SK-N-SH (cell line): ENCODE data around the gene ZNF555. TPM values are rescaled to one million over a fixed set of nuclear protein-coding genes. Genes with fewer than 3 reads are reported as not detected.

Experiments
- CTCF ChIA-PET: fragments of 300-600, 350-600 bp; formaldehyde crosslinking; extraction: SDS; loops from one replicate; lab custom pipeline; 2021; lab: Yijun Ruan, JAX
- POLR2A ChIA-PET: fragments of 350-600 bp; sonication (Branson Sonifier 250); formaldehyde crosslinking; extraction: SDS; loops from one replicate; lab custom pipeline; 2020; ENCODE audit warnings: antibody characterized with exemption, inconsistent platforms; lab: Yijun Ruan, JAX
- DNase-seq: peaks from one replicate; pipeline ENCODE4 v3.0.0; 2012
- H2AFZ ChIP-seq: fragments of 200-600 bp; sonication (generic); 2 replicates; pipeline ENCODE4 v1.8.1; 2016; ENCODE audit warnings: antibody characterized with exemption, mild to moderate bottlenecking, low read depth
- H3F3A ChIP-seq: fragments of 200-600 bp; sonication (generic); replicated peaks from 2 replicates; pipeline ENCODE3; 2016; ENCODE audit warnings: antibody characterized with exemption, mild to moderate bottlenecking; ENCODE audit not compliant: insufficient read depth
- H3K27ac ChIP-seq, 2 experiments: fragments of 200-500 bp in 1 of 2; fragments of 200-600 bp in 1 of 2; sonication (Bioruptor generic) in 1 of 2; sonication (generic), shearing (Covaris generic) in 1 of 2; 2 replicates each; pipeline versions ENCODE4 v1.5.1 to v1.6.1; 2014 to 2016; ENCODE audit warnings: low read depth in 2 of 2, inconsistent platforms in 1 of 2, low read length in 1 of 2, mild to moderate bottlenecking in 1 of 2, mixed read lengths in 1 of 2
- H3K27me3 ChIP-seq: fragments of 200-600 bp; sonication (generic), shearing (Covaris generic); 2 replicates; pipeline ENCODE4 v1.6.1; 2016; ENCODE audit warnings: mixed run types; ENCODE audit not compliant: insufficient read depth
- H3K36me3 ChIP-seq, 2 experiments: fragments of 200-500 bp in 1 of 2; fragments of 200-600 bp in 1 of 2; sonication (Bioruptor generic) in 1 of 2; sonication (generic) in 1 of 2; replicated peaks in 1 of 2; 2 replicates each; pipeline versions ENCODE3 to v1.5.1; 2014 to 2016; ENCODE audit warnings: low read length in 1 of 2, mild to moderate bottlenecking in 1 of 2; ENCODE audit not compliant: insufficient read depth in 2 of 2, control insufficient read depth in 1 of 2
- H3K4me1 ChIP-seq, 2 experiments: fragments of 200-500 bp in 1 of 2; fragments of 200-600 bp in 1 of 2; sonication (Bioruptor generic) in 1 of 2; sonication (generic), shearing (Covaris generic) in 1 of 2; 2 replicates each; pipeline versions ENCODE4 v1.5.1 to v1.6.1; 2014 to 2016; ENCODE audit warnings: low read depth in 1 of 2, low read length in 1 of 2, mixed run types in 1 of 2; ENCODE audit not compliant: insufficient read depth in 2 of 2, control insufficient read depth in 1 of 2
- H3K4me2 ChIP-seq: fragments of 200-600 bp; sonication (generic), shearing (Covaris generic); 2 replicates; pipeline ENCODE4 v1.6.1; 2017; ENCODE audit warnings: mixed run types
- H3K4me3 ChIP-seq, 2 experiments: fragments of 200-500 bp in 1 of 2; fragments of 200-600 bp in 1 of 2; sonication (Bioruptor generic) in 1 of 2; sonication (generic), shearing (Covaris generic) in 1 of 2; 2 replicates each; pipeline versions ENCODE4 v1.5.1 to v1.8.1; 2014 to 2016; ENCODE audit warnings: low read depth in 2 of 2, inconsistent platforms in 1 of 2, low read length in 1 of 2, mild to moderate bottlenecking in 1 of 2, mixed read lengths in 1 of 2, moderate library complexity in 1 of 2
- H3K79me2 ChIP-seq: fragments of 200-600 bp; sonication (generic); 2 replicates; pipeline ENCODE4 v1.8.1; 2017; ENCODE audit warnings: mild to moderate bottlenecking; ENCODE audit not compliant: insufficient read depth
- H3K9ac ChIP-seq: fragments of 200-600 bp; sonication (generic); 2 replicates; pipeline ENCODE4 v1.6.1; 2017; ENCODE audit warnings: mixed run types
- H3K9me2 ChIP-seq: fragments of 200-600 bp; sonication (generic); 2 replicates; pipeline ENCODE4 v1.6.1; 2017; ENCODE audit warnings: mixed run types
- H3K9me3 ChIP-seq: fragments of 200-600 bp; sonication (generic); 2 replicates; pipeline ENCODE4 v1.6.1; 2017; ENCODE audit warnings: mixed run types, mild to moderate bottlenecking, moderate library complexity
- H4K20me1 ChIP-seq: fragments of 200-600 bp; sonication (generic); 2 replicates; pipeline ENCODE4 v1.6.1; 2017; ENCODE audit warnings: mild to moderate bottlenecking, mixed run types; ENCODE audit not compliant: insufficient read depth
- FOSL2 ChIP-seq: IDR thresholded peaks from 2 replicates; pipeline ENCODE4 v1.4.0; 2012; ENCODE audit warnings: low read depth, mild to moderate bottlenecking, moderate library complexity, borderline replicate concordance
- FOXJ3 ChIP-seq: sonication (generic); formaldehyde crosslinking; IDR thresholded peaks from 2 replicates; pipeline ENCODE4 v1.5.1; 2020; ENCODE audit warnings: mild to moderate bottlenecking, missing genetic modification reagents
- FOXM1 ChIP-seq: IDR thresholded peaks from 2 replicates; pipeline ENCODE4 v1.4.0; 2012; ENCODE audit warnings: low read depth, mild to moderate bottlenecking
- GABPA ChIP-seq: IDR thresholded peaks from 2 replicates; pipeline ENCODE4 v1.4.0; 2012; ENCODE audit warnings: low read depth, mild to moderate bottlenecking
- MAX ChIP-seq: IDR thresholded peaks from 2 replicates; pipeline ENCODE4 v1.4.0; 2012; ENCODE audit warnings: low read depth
- NFIC ChIP-seq: IDR thresholded peaks from 2 replicates; pipeline ENCODE4 v1.4.0; 2012; ENCODE audit warnings: borderline replicate concordance
- NRF1 ChIP-seq: IDR thresholded peaks from 2 replicates; pipeline ENCODE4 v1.6.1; 2012; ENCODE audit warnings: low read depth, mild to moderate bottlenecking, low read length
- RAD21 ChIP-seq: IDR thresholded peaks from 2 replicates; pipeline ENCODE4 v1.6.1; 2012; ENCODE audit warnings: mild to moderate bottlenecking, low read length
- SIN3A ChIP-seq: IDR thresholded peaks from 2 replicates; pipeline ENCODE4 v1.6.1; 2012; ENCODE audit warnings: low read depth, mild to moderate bottlenecking, low read length, moderate library complexity, borderline replicate concordance
- SMC3 ChIP-seq: IDR thresholded peaks from 2 replicates; pipeline ENCODE4 v1.6.1; 2012; ENCODE audit warnings: low read depth, low read length, improper control_type of control experiment
- TCF12 ChIP-seq: IDR thresholded peaks from 2 replicates; pipeline ENCODE4 v1.4.0; 2012
- USF2 ChIP-seq: fragments of 150-350 bp; IDR thresholded peaks from 2 replicates; pipeline ENCODE4 v1.6.1; 2017; ENCODE audit warnings: antibody characterized with exemption, low read length, low read depth, borderline replicate concordance
- ZBTB33 ChIP-seq: IDR thresholded peaks from 2 replicates; pipeline ENCODE4 v1.4.0; 2012; ENCODE audit warnings: low read depth, borderline replicate concordance
- WGBS: methylation state at CpG from one replicate; pipeline ENCODE4 v1.1.6; 2017; ENCODE audit warnings: low lambda C conversion rate; 5-methylcytosine and 5-hydroxymethylcytosine counted together
- polyA plus RNA-seq, 3 experiments: library from polyadenylated mRNA; depleted of rRNA; stranded (reverse); fragments of >200 nt; gene quantifications; 2 replicates each; pipeline ENCODE4 v1.2.3, GENCODE V29; 2012

The ZNF555 gene
- polyA plus RNA-seq, 1 of the 3 experiments (the other 2 are of a cell fraction) = 1.4 TPM

- CTCF ChIA-PET = no interaction called here
- Histone ChIP-seq H3K36me3 (peaks cover 3 to 22% of the 10 kb centered on the region in 2 experiments), H2AFZ (no peak overlapping the region), H3K9me3 (peaks cover 6% of the 10 kb centered on the region), H3K9ac (no peak overlapping the region), H3K27me3 (no peaks in the 10 kb centered on the region), H3K27ac (no peak overlapping the region), H3K79me2 (peaks cover 62% of the 10 kb centered on the region), H3K9me2 (no peaks in the 10 kb centered on the region), H3K4me1 (peaks cover 0 to 5% of the 10 kb centered on the region in 2 experiments; a peak in 1 of 4 replicates), H3F3A (no peaks in the 10 kb centered on the region), H3K4me2 (no peak overlapping the region), H4K20me1 (no peaks in the 10 kb centered on the region), H3K4me3 (no peak overlapping the region)
- 78% methylated on average over 9 of the region's 13 CpGs for WGBS
- no peak for DNase-seq
- TF ChIP-seq RAD21 (no peak), USF2 (no peak), FOXM1 (no peak), SIN3A (no peak), GABPA (no peak), NFIC (no peak), MAX (no peak), FOXJ3 (no peak), FOSL2 (no peak), NRF1 (no peak)
- POLR2A ChIA-PET = no interaction called here
Measured at GRCh38 chr19:2846180-2846894, 5.1 kb downstream of the ZNF555 start.

- no peak overlapping the region for H3K9ac ChIP-seq
- CTCF ChIA-PET = no interaction called here
Measured at GRCh38 chr19:2847507-2847906, 6.2 kb downstream of the ZNF555 start.

More at GRCh38 chr19:2847507-2847906, 6.2 kb downstream of the ZNF555 start:
- WGBS = 92% methylated on average over 3 of the region's 3 CpGs
- DNase-seq = no peak
- Histone ChIP-seq H2AFZ (no peak overlapping the region), H3K36me3 (peaks cover 14 to 34% of the 10 kb centered on the region in 2 experiments), H3F3A (no peaks in the 10 kb centered on the region), H3K4me2 (no peak overlapping the region), H3K27ac (no peak overlapping the region), H3K79me2 (peaks cover 55% of the 10 kb centered on the region), H3K4me1 (peaks cover 0 to 2% of the 10 kb centered on the region in 2 experiments; a peak in 1 of 4 replicates), H3K4me3 (no peak overlapping the region), H3K27me3 (no peaks in the 10 kb centered on the region), H3K9me3 (peaks cover 11% of the 10 kb centered on the region), H4K20me1 (no peaks in the 10 kb centered on the region), H3K9me2 (no peaks in the 10 kb centered on the region)
- POLR2A ChIA-PET = no interaction called here
- TF ChIP-seq ZBTB33 (no peak), FOSL2 (no peak), TCF12 (no peak), SMC3 (no peak)
